H9 (cell line): Measurements from ENCODE around the gene SLC30A3. TPM values are rescaled to one million over a fixed set of nuclear protein-coding genes. Genes with fewer than 3 reads are reported as not detected.

Experiments
- DNase-seq: peaks from one replicate; pipeline ENCODE4 v3.0.0-alpha.2; 2017
- H2AFZ ChIP-seq: one replicate; pipeline ENCODE4 v1.6.1; 2013; ENCODE audit warnings: mild to moderate bottlenecking, low read length, control low read depth, moderate library complexity
- H2AK5ac ChIP-seq: 2 replicates; pipeline ENCODE4 v1.6.1; 2013; ENCODE audit warnings: low read length, control low read depth, mixed read lengths; ENCODE audit not compliant: insufficient read length
- H2BK120ac ChIP-seq: one replicate; pipeline ENCODE4 v1.6.1; 2013; ENCODE audit warnings: low read depth, mild to moderate bottlenecking, low read length, control low read depth, inconsistent platforms; ENCODE audit not compliant: poor library complexity, severe bottlenecking
- H2BK12ac ChIP-seq: 2 replicates; pipeline ENCODE4 v1.6.1; 2013; ENCODE audit warnings: low read length, control low read depth, mixed read lengths, low read depth; ENCODE audit not compliant: insufficient read length
- H2BK15ac ChIP-seq: 2 replicates; pipeline ENCODE4 v1.6.1; 2013; ENCODE audit warnings: low read depth, low read length, control low read depth
- H2BK20ac ChIP-seq: one replicate; pipeline ENCODE4 v1.6.1; 2013; ENCODE audit warnings: low read depth, mild to moderate bottlenecking, low read length, control low read depth, inconsistent platforms; ENCODE audit not compliant: poor library complexity, severe bottlenecking
- H2BK5ac ChIP-seq: 2 replicates; pipeline ENCODE4 v1.6.1; 2013; ENCODE audit warnings: low read length, control low read depth, mixed read lengths; ENCODE audit not compliant: insufficient read length
- H3K14ac ChIP-seq: 2 replicates; pipeline ENCODE4 v1.6.1; 2013; ENCODE audit warnings: low read length, control low read depth; ENCODE audit not compliant: insufficient read depth
- H3K18ac ChIP-seq: 2 replicates; pipeline ENCODE4 v1.6.1; 2013; ENCODE audit warnings: low read depth, mild to moderate bottlenecking, mixed read lengths, low read length, control low read depth; ENCODE audit not compliant: insufficient read length
- H3K23ac ChIP-seq: 2 replicates; pipeline ENCODE4 v1.6.1; 2013; ENCODE audit warnings: low read length, control low read depth, mixed read lengths, low read depth; ENCODE audit not compliant: insufficient read length
- H3K23me2 ChIP-seq: 2 replicates; pipeline ENCODE4 v1.6.1; 2013; ENCODE audit warnings: low read depth, mild to moderate bottlenecking, mixed read lengths, low read length, control low read depth; ENCODE audit not compliant: insufficient read length, poor library complexity, severe bottlenecking
- H3K27ac ChIP-seq: 2 replicates; pipeline ENCODE4 v1.5.1; 2013; ENCODE audit warnings: low read length, control low read depth, mixed read lengths, low read depth; ENCODE audit not compliant: insufficient read length
- H3K27me3 ChIP-seq: 2 replicates; pipeline ENCODE4 v1.6.1; 2013; ENCODE audit warnings: low read length, control low read depth, inconsistent platforms; ENCODE audit not compliant: insufficient read depth
- H3K4ac ChIP-seq: 2 replicates; pipeline ENCODE4 v1.6.1; 2013; ENCODE audit warnings: low read depth, mild to moderate bottlenecking, control low read depth, inconsistent platforms, low read length, moderate library complexity
- H3K4me1 ChIP-seq: 2 replicates; pipeline ENCODE4 v1.6.1; 2013; ENCODE audit warnings: low read length, control low read depth, inconsistent platforms; ENCODE audit not compliant: insufficient read depth
- H3K4me2 ChIP-seq: 2 replicates; pipeline ENCODE4 v1.6.1; 2013; ENCODE audit warnings: low read length, control low read depth, mixed read lengths; ENCODE audit not compliant: insufficient read length, insufficient read depth
- H3K56ac ChIP-seq: 2 replicates; pipeline ENCODE4 v1.6.1; 2013; ENCODE audit warnings: low read depth, mild to moderate bottlenecking, mixed read lengths, low read length, control low read depth; ENCODE audit not compliant: insufficient read length
- H3K79me1 ChIP-seq: 2 replicates; pipeline ENCODE4 v1.6.1; 2013; ENCODE audit warnings: low read depth, mild to moderate bottlenecking, moderate library complexity, low read length, control low read depth, inconsistent platforms; ENCODE audit not compliant: insufficient read depth, poor library complexity, severe bottlenecking
- H3K79me2 ChIP-seq: 2 replicates; pipeline ENCODE4 v1.6.1; 2013; ENCODE audit warnings: low read length, control low read depth, inconsistent platforms; ENCODE audit not compliant: insufficient read depth
- H3K9ac ChIP-seq: 2 replicates; pipeline ENCODE4 v1.6.1; 2013; ENCODE audit warnings: low read length, control low read depth, mixed read lengths; ENCODE audit not compliant: insufficient read length; ENCODE audit errors: extremely low read depth
- H3K9me3 ChIP-seq: one replicate; pipeline ENCODE4 v1.6.1; 2013; ENCODE audit warnings: low read depth, low read length, inconsistent platforms; ENCODE audit not compliant: control insufficient read depth
- H3T11ph ChIP-seq: one replicate; pipeline ENCODE4 v1.6.1; 2013; ENCODE audit warnings: mild to moderate bottlenecking, low read length, control low read depth, inconsistent platforms
- H4K20me1 ChIP-seq: one replicate; pipeline ENCODE4 v1.6.1; 2013; ENCODE audit not compliant: control insufficient read depth, insufficient read length, insufficient read depth
- H4K5ac ChIP-seq: 2 replicates; pipeline ENCODE4 v1.6.1; 2013; ENCODE audit warnings: low read depth, mild to moderate bottlenecking, mixed read lengths, low read length, control low read depth; ENCODE audit not compliant: insufficient read length
- H4K8ac ChIP-seq: replicated peaks from 2 replicates; pipeline ENCODE4 v1.6.1; 2013; ENCODE audit warnings: low read length, control low read depth, mixed read lengths, low read depth; ENCODE audit not compliant: insufficient read length
- H4K91ac ChIP-seq: 2 replicates; pipeline ENCODE4 v1.6.1; 2013; ENCODE audit warnings: low read depth, mild to moderate bottlenecking, moderate library complexity, mixed read lengths, low read length, control low read depth; ENCODE audit not compliant: insufficient read length
- H3K27ac Mint-ChIP-seq, 3 experiments: 2 replicates in 2 of 3; 3 replicates in 1 of 3; pipeline ENCODE4 v1.8.0; 2020 to 2021; ENCODE audit warnings: mixed read lengths in 3 of 3, mild to moderate bottlenecking in 1 of 3, moderate library complexity in 1 of 3
- H3K27me3 Mint-ChIP-seq: 2 replicates; pipeline ENCODE4 v1.8.0; 2021; ENCODE audit warnings: low read depth, mild to moderate bottlenecking, moderate library complexity, mixed read lengths
- H3K36me3 Mint-ChIP-seq, 3 experiments: 2 replicates in 2 of 3; 3 replicates in 1 of 3; pipeline ENCODE4 v1.8.0; 2020 to 2021; ENCODE audit warnings: low read depth in 3 of 3, mixed read lengths in 3 of 3; ENCODE audit not compliant: insufficient read depth in 1 of 3
- H3K4me1 Mint-ChIP-seq, 2 experiments: 2 replicates each; pipeline ENCODE4 v1.8.0; 2020; ENCODE audit warnings: mixed read lengths in 2 of 2
- H3K4me3 Mint-ChIP-seq, 2 experiments: 2 replicates in 1 of 2; 3 replicates in 1 of 2; pipeline ENCODE4 v1.8.0; 2020 to 2021; ENCODE audit warnings: mild to moderate bottlenecking in 2 of 2, mixed read lengths in 2 of 2, moderate library complexity in 1 of 2
- H3K9me3 Mint-ChIP-seq, 2 experiments: 2 replicates in 1 of 2; 3 replicates in 1 of 2; pipeline ENCODE4 v1.8.0; 2020; ENCODE audit warnings: mild to moderate bottlenecking in 2 of 2, mixed read lengths in 2 of 2, moderate library complexity in 1 of 2
- CTCF ChIP-seq: fragments of 200-600 bp; sonication (generic); conservative IDR thresholded peaks from 3 replicates; pipeline ENCODE4 v1.8.0; 2021; ENCODE audit warnings: antibody characterized with exemption, mild to moderate bottlenecking
- WGBS: extraction: QIAGEN DNeasy Blood & Tissue Kit; methylation state at CpG from one replicate; pipeline ENCODE4 v1.1.7; 2013; ENCODE audit warnings: missing lambda C conversion rate, low lambda C conversion rate, mixed read lengths; ENCODE audit not compliant: insufficient read length; ENCODE audit errors: extremely low coverage; 5-methylcytosine and 5-hydroxymethylcytosine counted together
- total RNA-seq: library from RNA; stranded (reverse); gene quantifications from 2 replicates; pipeline ENCODE4 v1.2.1, GENCODE V29; 2021

SLC30A3 gene
- total RNA-seq, 1 experiment from 2014 or later, result 2.5 TPM

GRCh38 chr2:27218614-27219013 lies 44.2 kb downstream of the SLC30A3 start:
- Histone ChIP-seq H3K23ac (no peak overlapping the region), H3K9ac (peak overlapping the region; percentile 97), H3K14ac (no peak overlapping the region), H4K5ac (no peak overlapping the region), H3K23me2 (peaks cover 9% of the 10 kb centered on the region), H3K4me2 (peak overlapping the region; percentile 97), H4K8ac (no peak overlapping the region), H3K27ac (no peak overlapping the region), H2BK20ac (no peak overlapping the region), H3K4ac (no peak overlapping the region), H3T11ph (no peak overlapping the region), H3K56ac (no peak overlapping the region), H2AFZ (no peak overlapping the region), H4K20me1 (no peaks in the 10 kb centered on the region), H3K4me1 (peaks cover 4% of the 10 kb centered on the region; the same call in 1 of the 2 replicates), H4K91ac (no peak overlapping the region), H2BK15ac (no peak overlapping the region), H2AK5ac (no peak overlapping the region), H3K79me2 (peaks cover 12% of the 10 kb centered on the region; the same call in 1 of the 2 replicates), H3K79me1 (no peaks in the 10 kb centered on the region), H2BK5ac (no peak overlapping the region), H2BK12ac (no peak overlapping the region), H2BK120ac (no peak overlapping the region), H3K9me3 (no peaks in the 10 kb centered on the region), H3K18ac (no peak overlapping the region), H3K27me3 (no peaks in the 10 kb centered on the region)
- Mint-ChIP-seq H3K27ac (peak overlapping the region in 2 of 3 experiments; percentile 16 to 40; a peak in 3 of 7 replicates), H3K27me3 (no peaks in the 10 kb centered on the region), H3K4me1 (peaks cover 21 to 28% of the 10 kb centered on the region in 2 experiments), H3K36me3 (peaks cover 53 to 76% (median 74%) of the 10 kb centered on the region in 3 experiments), H3K9me3 (peaks cover 0 to 1% of the 10 kb centered on the region in 2 experiments; a peak in 1 of 5 replicates), H3K4me3 (peak overlapping the region; percentile 91 to 96)
- no peak for TF ChIP-seq CTCF
- DNase-seq, result no peak
- WGBS, result no CpG with 5 or more reads among the region's 4 CpGs
